PC-3 (cell line): ENCODE measurements around the gene KXD1. TPM values are rescaled to one million over a fixed set of nuclear protein-coding genes. Genes with fewer than 3 reads are reported as not detected.

Source experiments
- ATAC-seq: fragments of 200-7000 bp; cut with Tn5 transposase; 2 replicates; pipeline ENCODE4 v1.9.1; 2020; ENCODE audit warnings: mild to moderate bottlenecking, moderate library complexity
- BruUV-seq: library from RNA; stranded (reverse); fragments of 400-500 nt; replicated peaks from 2 replicates; lab custom pipeline; 2021; lab: Mats Ljungman, UMichigan
- CTCF ChIA-PET: fragments of 300-600 bp; sonication (Branson Sonifier 250); formaldehyde crosslinking; loops from one replicate; lab custom pipeline; 2022; ENCODE audit warnings: antibody characterized with exemption; lab: Charles Lee
- POLR2A ChIA-PET: fragments of 300-600 bp; sonication (Branson Sonifier 250); formaldehyde crosslinking; loops from one replicate; lab custom pipeline; 2022; ENCODE audit warnings: antibody characterized with exemption; ENCODE audit not compliant: unreplicated experiment; lab: Charles Lee
- DNase-seq: peaks from one replicate; pipeline ENCODE4 v3.0.0-alpha.2; 2015
- H2AFZ ChIP-seq: fragments of 300-600 bp; sonication (generic); 2 replicates; pipeline ENCODE4 v1.6.0; 2016; ENCODE audit warnings: antibody characterized with exemption, low read length
- H3F3A ChIP-seq: fragments of 300-600 bp; sonication (generic); one replicate; pipeline ENCODE4 v1.6.0; 2017; ENCODE audit warnings: antibody characterized with exemption, low read length, control low read depth, mild to moderate bottlenecking; ENCODE audit not compliant: unreplicated experiment
- H3K27ac ChIP-seq: fragments of 300-600 bp; sonication (generic); 2 replicates; pipeline ENCODE4 v1.5.1; 2016; ENCODE audit warnings: mild to moderate bottlenecking, low read length
- H3K27me3 ChIP-seq: fragments of 300-600 bp; sonication (generic); 2 replicates; pipeline ENCODE4 v1.6.1; 2016; ENCODE audit warnings: low read length, mixed read lengths
- H3K36me3 ChIP-seq: fragments of 300-600 bp; sonication (generic); 2 replicates; pipeline ENCODE4 v1.6.1; 2016; ENCODE audit warnings: low read depth, mixed run types, low read length, mixed read lengths
- H3K4me1 ChIP-seq: fragments of 300-600 bp; sonication (generic); 2 replicates; pipeline ENCODE4 v1.5.1; 2016; ENCODE audit warnings: low read length; ENCODE audit not compliant: insufficient read depth
- H3K4me2 ChIP-seq: fragments of 300-600 bp; sonication (generic); 2 replicates; pipeline ENCODE4 v1.6.0; 2016; ENCODE audit warnings: low read length
- H3K4me3 ChIP-seq: fragments of 300-600 bp; sonication (generic); 2 replicates; pipeline ENCODE4 v1.5.1; 2016; ENCODE audit warnings: mild to moderate bottlenecking, low read length, mixed read lengths
- H3K79me2 ChIP-seq: fragments of 300-600 bp; sonication (generic); 2 replicates; pipeline ENCODE4 v1.6.1; 2017; ENCODE audit warnings: low read length, mixed read lengths
- H3K9ac ChIP-seq: fragments of 300-600 bp; sonication (generic); 2 replicates; pipeline ENCODE4 v1.6.0; 2016; ENCODE audit warnings: mild to moderate bottlenecking, low read length
- H3K9me2 ChIP-seq: fragments of 300-600 bp; sonication (generic); replicated peaks from 2 replicates; pipeline ENCODE4 v1.6.1; 2016; ENCODE audit warnings: mixed run types, low read length, mixed read lengths
- H3K9me3 ChIP-seq: fragments of 300-600 bp; sonication (generic); 2 replicates; pipeline ENCODE4 v1.6.1; 2016; ENCODE audit warnings: low read length, mixed read lengths
- H4K20me1 ChIP-seq: fragments of 300-600 bp; sonication (generic); 2 replicates; pipeline ENCODE4 v1.6.1; 2016; ENCODE audit warnings: low read length, mixed read lengths
- CTCF ChIP-seq: fragments of 300-600 bp; sonication (generic); conservative IDR thresholded peaks from 2 replicates; pipeline ENCODE4 v1.5.1; 2017; ENCODE audit warnings: antibody characterized with exemption, low read depth, mild to moderate bottlenecking, low read length
- EZH2 ChIP-seq: fragments of 300-600 bp; sonication (generic); IDR thresholded peaks from one replicate; pipeline ENCODE4 v1.6.1; 2017; ENCODE audit warnings: antibody characterized with exemption, mild to moderate bottlenecking, low read length; ENCODE audit not compliant: unreplicated experiment
- EZH2phosphoT487 ChIP-seq: fragments of 300-600 bp; sonication (generic); IDR thresholded peaks from 2 replicates; pipeline ENCODE4 v1.6.1; 2018; ENCODE audit warnings: mild to moderate bottlenecking, antibody characterized with exemption, low read length, borderline replicate concordance
- intact Hi-C: fragments of 100-400 bp; cut with micrococcal nuclease; formaldehyde crosslinking; loops from 2 replicates; pipeline ENCODE4 v1.9.0; 2023
- total RNA-seq: library from RNA; depleted of rRNA; stranded (reverse); fragments of >200 nt; gene quantifications from 2 replicates; pipeline ENCODE4 v1.2.3, GENCODE V29; 2014

The KXD1 gene
- total RNA-seq, 1 experiment from 2014 or later, result 137 TPM

- ATAC-seq, result no peak
- TF ChIP-seq CTCF, result no peak
- no peak for TF ChIP-seq EZH2
- TF ChIP-seq EZH2phosphoT487, result no peak
- no peak overlapping the region for H3K9ac ChIP-seq
- H3K79me2 ChIP-seq, result no peaks in the 10 kb centered on the region
- H3K9me3 ChIP-seq, result no peaks in the 10 kb centered on the region
- intact Hi-C loops, result loop anchor here (10.0 kb wide), 1 partner anchor 171 kb away; no protein-coding TSS in a partner anchor
- H3K4me2 ChIP-seq, result no peak overlapping the region
- H2AFZ ChIP-seq, result no peak overlapping the region
- H3K27me3 ChIP-seq, result peaks cover 44% of the 10 kb centered on the region
- no TSS peak for BruUV-seq
- CTCF ChIA-PET, result no interaction called here
- no peak overlapping the region for H3K4me3 ChIP-seq
- POLR2A ChIA-PET, result no interaction called here
- no peaks in the 10 kb centered on the region; the same call in 1 of the 2 replicates for H3K4me1 ChIP-seq
- H4K20me1 ChIP-seq, result no peaks in the 10 kb centered on the region
- H3K27ac ChIP-seq, result no peak overlapping the region
- H3K36me3 ChIP-seq, result no peaks in the 10 kb centered on the region
- DNase-seq, result no peak
- H3F3A ChIP-seq, result peaks cover 5% of the 10 kb centered on the region
- no peaks in the 10 kb centered on the region for H3K9me2 ChIP-seq
Measured at GRCh38 chr19:18603958-18604819, 46.5 kb downstream of the KXD1 start.

GRCh38 chr19:18604820-18605159 lies 47.1 kb downstream of the KXD1 start:
- TF ChIP-seq EZH2 (no peak), EZH2phosphoT487 (no peak), CTCF (no peak)
- no peak overlapping the region for H3K27ac ChIP-seq
- no peak overlapping the region for H3K4me3 ChIP-seq
- ATAC-seq (no peak), DNase-seq (no peak)
- ChIA-PET POLR2A (no interaction called here), CTCF (no interaction called here)
- no peak overlapping the region for H2AFZ ChIP-seq
- no TSS peak for BruUV-seq
- H3K9me3 ChIP-seq, result no peaks in the 10 kb centered on the region
- H3K79me2 ChIP-seq, result no peaks in the 10 kb centered on the region
- H3K9ac ChIP-seq, result no peak overlapping the region
- H3K4me1 ChIP-seq, result no peaks in the 10 kb centered on the region; the same call in 1 of the 2 replicates
- H3K4me2 ChIP-seq, result no peak overlapping the region
- H4K20me1 ChIP-seq, result no peaks in the 10 kb centered on the region
- no peaks in the 10 kb centered on the region for H3K9me2 ChIP-seq
- H3K36me3 ChIP-seq, result no peaks in the 10 kb centered on the region
- peaks cover 5% of the 10 kb centered on the region for H3F3A ChIP-seq
- intact Hi-C loops, result loop anchor here (10.0 kb wide), 1 partner anchor 170 kb away; no protein-coding TSS in a partner anchor
- peaks cover 50% of the 10 kb centered on the region for H3K27me3 ChIP-seq

GRCh38 chr19:18605196-18605545 lies 47.5 kb downstream of the KXD1 start:
- Histone ChIP-seq H3K79me2 (no peaks in the 10 kb centered on the region), H3F3A (peaks cover 5% of the 10 kb centered on the region), H3K36me3 (no peaks in the 10 kb centered on the region), H3K9ac (no peak overlapping the region), H3K4me2 (no peak overlapping the region), H3K4me3 (no peak overlapping the region), H4K20me1 (no peaks in the 10 kb centered on the region), H3K27me3 (peaks cover 54% of the 10 kb centered on the region), H3K9me2 (no peaks in the 10 kb centered on the region), H3K4me1 (no peaks in the 10 kb centered on the region; the same call in 1 of the 2 replicates), H3K9me3 (no peaks in the 10 kb centered on the region), H3K27ac (no peak overlapping the region), H2AFZ (no peak overlapping the region)
- ChIA-PET POLR2A (no interaction called here), CTCF (no interaction called here)
- no peak for ATAC-seq
- no TSS peak for BruUV-seq
- DNase-seq, result no peak
- intact Hi-C loops, result loop anchor here (10.0 kb wide), 1 partner anchor 170 kb away; no protein-coding TSS in a partner anchor
- TF ChIP-seq CTCF (no peak), EZH2phosphoT487 (no peak), EZH2 (no peak)
